Ishikawa (cell line): ENCODE results near the gene TSPAN6.

ENCODE experiments used
- CEBPB ChIP-seq: IDR thresholded peaks from 2 replicates; pipeline ENCODE4 v1.6.1; 2012
- EGR1 ChIP-seq: IDR thresholded peaks from 2 replicates; pipeline ENCODE4 v1.6.1; 2012
- EP300 ChIP-seq: IDR thresholded peaks from 2 replicates; pipeline ENCODE4 v1.6.1; 2012; ENCODE audit warnings: borderline replicate concordance
- NFIC ChIP-seq: IDR thresholded peaks from 2 replicates; pipeline ENCODE4 v1.6.1; 2012
- RAD21 ChIP-seq: IDR thresholded peaks from 2 replicates; pipeline ENCODE4 v1.6.1; 2012; ENCODE audit warnings: low read depth
- TAF1 ChIP-seq: IDR thresholded peaks from 2 replicates; pipeline ENCODE4 v1.6.1; 2012; ENCODE audit warnings: low read depth, mild to moderate bottlenecking
- TCF12 ChIP-seq: IDR thresholded peaks from 2 replicates; pipeline ENCODE4 v1.6.1; 2012; ENCODE audit warnings: low read depth
- TEAD4 ChIP-seq: IDR thresholded peaks from 2 replicates; pipeline ENCODE4 v1.6.1; 2012
- TF ChIP-seq, protein P1 (sequence below): IDR thresholded peaks from 2 replicates; pipeline ENCODE4 v1.6.1; 2012; ENCODE audit warnings: low read depth, mild to moderate bottlenecking
- TF ChIP-seq, protein P2 (sequence below): IDR thresholded peaks from 2 replicates; pipeline ENCODE4 v1.6.1; 2012

DNA sequence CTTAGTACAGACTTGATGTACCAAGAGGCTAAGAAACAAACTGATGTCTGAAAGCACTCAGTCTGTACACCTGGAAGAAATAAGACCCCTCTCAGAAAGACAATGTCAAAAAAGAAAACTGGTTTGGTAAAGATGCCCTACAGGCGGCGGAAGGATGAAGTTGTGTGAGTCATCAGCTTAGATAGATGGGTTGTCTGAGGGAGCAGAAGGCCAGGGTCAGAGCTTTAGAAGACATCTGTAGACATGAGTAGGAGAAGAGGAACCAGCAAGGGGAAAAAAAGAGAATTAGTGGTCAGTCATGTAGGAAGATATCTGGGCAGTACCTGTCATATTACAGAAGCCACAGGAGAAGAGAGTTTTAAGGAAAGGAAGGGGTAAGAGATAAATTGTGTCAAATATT is 15.7 kb upstream of the TSPAN6 start:
- no peak for TF ChIP-seq TAF1
- TF ChIP-seq, protein P1, sequence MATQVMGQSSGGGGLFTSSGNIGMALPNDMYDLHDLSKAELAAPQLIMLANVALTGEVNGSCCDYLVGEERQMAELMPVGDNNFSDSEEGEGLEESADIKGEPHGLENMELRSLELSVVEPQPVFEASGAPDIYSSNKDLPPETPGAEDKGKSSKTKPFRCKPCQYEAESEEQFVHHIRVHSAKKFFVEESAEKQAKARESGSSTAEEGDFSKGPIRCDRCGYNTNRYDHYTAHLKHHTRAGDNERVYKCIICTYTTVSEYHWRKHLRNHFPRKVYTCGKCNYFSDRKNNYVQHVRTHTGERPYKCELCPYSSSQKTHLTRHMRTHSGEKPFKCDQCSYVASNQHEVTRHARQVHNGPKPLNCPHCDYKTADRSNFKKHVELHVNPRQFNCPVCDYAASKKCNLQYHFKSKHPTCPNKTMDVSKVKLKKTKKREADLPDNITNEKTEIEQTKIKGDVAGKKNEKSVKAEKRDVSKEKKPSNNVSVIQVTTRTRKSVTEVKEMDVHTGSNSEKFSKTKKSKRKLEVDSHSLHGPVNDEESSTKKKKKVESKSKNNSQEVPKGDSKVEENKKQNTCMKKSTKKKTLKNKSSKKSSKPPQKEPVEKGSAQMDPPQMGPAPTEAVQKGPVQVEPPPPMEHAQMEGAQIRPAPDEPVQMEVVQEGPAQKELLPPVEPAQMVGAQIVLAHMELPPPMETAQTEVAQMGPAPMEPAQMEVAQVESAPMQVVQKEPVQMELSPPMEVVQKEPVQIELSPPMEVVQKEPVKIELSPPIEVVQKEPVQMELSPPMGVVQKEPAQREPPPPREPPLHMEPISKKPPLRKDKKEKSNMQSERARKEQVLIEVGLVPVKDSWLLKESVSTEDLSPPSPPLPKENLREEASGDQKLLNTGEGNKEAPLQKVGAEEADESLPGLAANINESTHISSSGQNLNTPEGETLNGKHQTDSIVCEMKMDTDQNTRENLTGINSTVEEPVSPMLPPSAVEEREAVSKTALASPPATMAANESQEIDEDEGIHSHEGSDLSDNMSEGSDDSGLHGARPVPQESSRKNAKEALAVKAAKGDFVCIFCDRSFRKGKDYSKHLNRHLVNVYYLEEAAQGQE, result no peak
- no peak for TF ChIP-seq TCF12
- TF ChIP-seq, protein P2, sequence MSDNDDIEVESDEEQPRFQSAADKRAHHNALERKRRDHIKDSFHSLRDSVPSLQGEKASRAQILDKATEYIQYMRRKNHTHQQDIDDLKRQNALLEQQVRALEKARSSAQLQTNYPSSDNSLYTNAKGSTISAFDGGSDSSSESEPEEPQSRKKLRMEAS, result no peak
- TF ChIP-seq NFIC, result no peak
- TF ChIP-seq RAD21, result no peak
- no peak for TF ChIP-seq TEAD4
- no peak for TF ChIP-seq EGR1
- no peak for TF ChIP-seq EP300
- no peak for TF ChIP-seq CEBPB
